Osteoblast (primary cell): ENCODE measurements around the gene GPR173. TPM values are rescaled to one million over a fixed set of nuclear protein-coding genes. Genes with fewer than 3 reads are reported as not detected.

ENCODE experiments used
- DNase-seq: peaks from one replicate; pipeline ENCODE4 v3.0.0; 2011; ENCODE audit warnings: low spot score, mixed read lengths; ENCODE audit not compliant: insufficient read length; ENCODE audit errors: missing footprints
- H2AFZ ChIP-seq: 2 replicates; pipeline ENCODE4 v1.6.0; 2011; ENCODE audit warnings: mild to moderate bottlenecking, low read length
- H3K27ac ChIP-seq: 2 replicates; pipeline ENCODE4 v1.5.1; 2011; ENCODE audit warnings: mild to moderate bottlenecking, low read depth, low read length, moderate library complexity
- H3K27me3 ChIP-seq: 2 replicates; pipeline ENCODE4 v1.6.0; 2012; ENCODE audit warnings: mild to moderate bottlenecking, control low read depth, inconsistent platforms, low read length, moderate library complexity; ENCODE audit not compliant: insufficient read depth
- H3K36me3 ChIP-seq: 2 replicates; pipeline ENCODE4 v1.5.1; 2011; ENCODE audit warnings: mild to moderate bottlenecking, low read length, control low read depth, moderate library complexity; ENCODE audit not compliant: insufficient read depth
- H3K4me1 ChIP-seq: 2 replicates; pipeline ENCODE4 v1.5.1; 2011; ENCODE audit warnings: mild to moderate bottlenecking, low read length, control low read depth, moderate library complexity; ENCODE audit not compliant: insufficient read depth
- H3K4me2 ChIP-seq: 2 replicates; pipeline ENCODE4 v1.6.0; 2011; ENCODE audit warnings: mild to moderate bottlenecking, low read length; ENCODE audit not compliant: insufficient read depth
- H3K4me3 ChIP-seq: fragments of 200-600 bp; sonication (generic); 3 replicates; pipeline ENCODE4 v1.5.1; 2012; ENCODE audit warnings: mild to moderate bottlenecking, low read length, inconsistent platforms; ENCODE audit not compliant: insufficient read depth
- H3K79me2 ChIP-seq: 2 replicates; pipeline ENCODE4 v1.6.0; 2012; ENCODE audit warnings: mild to moderate bottlenecking, low read length, control low read depth, inconsistent platforms; ENCODE audit not compliant: insufficient read depth
- H3K9me3 ChIP-seq: 2 replicates; pipeline ENCODE4 v1.5.1; 2011; ENCODE audit warnings: low read depth, low read length, control low read depth
- H4K20me1 ChIP-seq: 2 replicates; pipeline ENCODE4 v1.6.0; 2012; ENCODE audit warnings: mild to moderate bottlenecking, low read length, control low read depth; ENCODE audit not compliant: insufficient read depth
- CTCF ChIP-seq: IDR thresholded peaks from 2 replicates; pipeline ENCODE4 v1.5.1; 2011; ENCODE audit warnings: mild to moderate bottlenecking, low read depth, low read length, moderate library complexity; ENCODE audit errors: extremely low read depth
- total RNA-seq: library from RNA; depleted of rRNA; stranded (reverse); fragments of >200 nt; gene quantifications from 2 replicates; pipeline ENCODE4 v1.2.3, GENCODE V29; 2012

The GPR173 gene
- total RNA-seq, 1 donor = 2.2 TPM

DNA sequence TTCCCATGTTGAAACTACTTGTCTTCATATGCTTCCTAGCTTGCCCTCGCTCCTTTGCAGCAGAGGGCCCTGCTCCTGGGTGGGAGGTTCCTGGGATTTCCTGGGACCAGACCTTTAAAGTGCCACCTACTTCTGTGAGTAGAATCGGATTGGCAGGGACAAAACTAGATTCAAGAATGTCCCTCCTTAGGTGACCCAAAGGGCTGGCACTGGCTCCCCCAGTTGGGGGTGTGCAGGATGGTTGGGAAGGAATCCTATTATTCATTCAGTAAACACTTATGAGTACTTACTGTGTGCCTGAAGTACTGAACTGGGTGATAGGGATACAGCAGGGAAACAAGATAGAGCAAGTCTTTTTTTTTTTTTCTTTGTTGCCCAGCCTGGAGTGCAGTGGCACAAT, 42.8 kb downstream of the GPR173 start:
- no peak overlapping the region for H3K4me3 ChIP-seq
- no peak overlapping the region for H3K4me2 ChIP-seq
- no peak overlapping the region for H3K27ac ChIP-seq
- H4K20me1 ChIP-seq = peaks cover 6% of the 10 kb centered on the region
- DNase-seq = peak; percentile 58
- no peaks in the 10 kb centered on the region for H3K27me3 ChIP-seq
- no peak for TF ChIP-seq CTCF
- no peak overlapping the region for H2AFZ ChIP-seq
- peaks cover 7% of the 10 kb centered on the region for H3K36me3 ChIP-seq
- H3K9me3 ChIP-seq = no peaks in the 10 kb centered on the region
- peaks cover 5% of the 10 kb centered on the region for H3K79me2 ChIP-seq
- peaks cover 16% of the 10 kb centered on the region for H3K4me1 ChIP-seq

GRCh38 chrX:53093177-53093655, 44.6 kb downstream of the GPR173 start:
- Histone ChIP-seq H3K4me3 (peak overlapping the region; percentile 72), H4K20me1 (peaks cover under 1% of the 10 kb centered on the region), H3K4me1 (peaks cover 13% of the 10 kb centered on the region), H3K27me3 (no peaks in the 10 kb centered on the region), H3K4me2 (peak overlapping the region; percentile 94), H2AFZ (peak overlapping the region; percentile 84), H3K36me3 (no peaks in the 10 kb centered on the region), H3K9me3 (no peaks in the 10 kb centered on the region), H3K27ac (peak overlapping the region; percentile 80), H3K79me2 (peaks cover 5% of the 10 kb centered on the region)
- peak; percentile 52 for TF ChIP-seq CTCF
- peak; percentile 87 for DNase-seq

DNA sequence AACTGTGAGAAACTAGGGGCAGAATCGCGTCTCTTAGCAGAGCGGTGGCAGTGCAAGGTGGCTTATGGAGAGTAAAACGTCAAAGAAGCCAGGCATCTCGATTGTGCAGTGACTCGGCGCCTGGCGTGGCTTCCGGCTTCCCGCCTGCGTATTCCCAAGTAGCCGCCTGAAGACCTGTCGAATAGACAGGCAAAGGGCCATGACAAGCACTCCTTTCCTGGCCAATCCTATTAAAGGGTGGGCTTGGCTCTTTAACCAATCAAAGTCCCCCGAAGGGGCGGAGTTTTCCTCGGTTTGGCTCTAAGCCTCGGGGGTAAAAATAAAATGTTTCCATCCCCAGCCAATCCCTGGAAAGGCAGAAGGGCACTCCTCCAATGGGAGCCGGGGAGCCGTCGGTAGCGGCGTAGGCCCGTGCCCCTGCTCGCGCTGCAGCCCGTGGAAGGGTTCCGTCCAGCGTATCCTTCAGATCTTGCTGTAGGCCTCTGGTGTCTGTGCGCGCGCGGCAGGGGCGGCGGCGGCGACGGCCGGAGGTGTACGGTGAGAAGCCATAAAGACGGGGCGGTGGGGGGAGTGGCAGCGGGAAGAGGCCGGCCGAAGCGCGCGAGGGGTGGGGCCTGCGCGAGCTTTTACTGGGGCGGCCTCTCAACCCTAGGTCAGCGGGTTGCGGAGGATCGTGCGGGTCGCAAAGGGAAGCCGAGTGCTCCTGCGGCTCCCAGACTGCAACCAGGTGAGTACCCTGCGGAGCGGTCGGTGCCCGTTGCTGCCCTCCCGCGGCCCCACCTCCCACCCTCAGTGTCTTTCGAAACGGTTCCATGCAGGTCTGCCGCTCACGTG, 45.4 kb downstream of the GPR173 start, which contains the start of gene KANTR:
Gene KANTR, plus strand, starts transcription at position 395 of the 834 bp plus-strand sequence. CDS start 30,131 bp downstream, outside the sequence.
- Histone ChIP-seq H3K36me3 (no peaks in the 10 kb centered on the region), H3K9me3 (no peaks in the 10 kb centered on the region), H4K20me1 (no peaks in the 10 kb centered on the region), H2AFZ (peak within 1 kb of the TSS; percentile 84), H3K4me2 (peak within 1 kb of the TSS; percentile 94), H3K4me3 (peak within 1 kb of the TSS; percentile 72), H3K4me1 (peaks cover 10% of the 10 kb centered on the region), H3K27me3 (no peaks in the 10 kb centered on the region), H3K27ac (peak within 1 kb of the TSS; percentile 80), H3K79me2 (peaks cover 5% of the 10 kb centered on the region)
- DNase-seq = peak; percentile 93
- no peak for TF ChIP-seq CTCF

DNA sequence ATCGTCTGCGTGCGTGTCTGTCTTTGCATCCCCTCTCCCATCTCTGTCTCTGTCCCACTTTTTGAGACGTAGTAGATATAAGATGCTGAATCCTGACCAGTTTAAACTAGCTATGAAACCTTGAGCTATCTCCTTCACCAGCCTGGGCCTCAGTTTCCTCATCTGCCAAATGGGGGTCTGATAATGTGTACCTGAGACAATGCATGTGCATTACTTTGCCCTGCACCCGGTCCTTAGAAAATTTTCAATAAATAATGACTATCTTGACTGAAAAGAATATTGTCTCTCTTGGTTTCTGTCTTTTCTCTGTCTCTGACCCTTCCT, 46.0 kb downstream of the GPR173 start:
- H3K9me3 ChIP-seq = no peaks in the 10 kb centered on the region
- DNase-seq = no peak
- H3K27me3 ChIP-seq = no peaks in the 10 kb centered on the region
- peak overlapping the region; percentile 82 for H3K4me2 ChIP-seq
- no peaks in the 10 kb centered on the region for H4K20me1 ChIP-seq
- H2AFZ ChIP-seq = peak overlapping the region; percentile 53
- H3K27ac ChIP-seq = peak overlapping the region; percentile 3
- no peaks in the 10 kb centered on the region for H3K36me3 ChIP-seq
- H3K79me2 ChIP-seq = peaks cover 5% of the 10 kb centered on the region
- TF ChIP-seq CTCF = no peak
- peaks cover 9% of the 10 kb centered on the region for H3K4me1 ChIP-seq
- H3K4me3 ChIP-seq = peak overlapping the region; percentile 72
